Stimulated activated CD4-positive, alpha-beta T cell treated with anti-CD3 and anti-CD28 coated beads, Interleukin-15, amount 100 ng/mL, for 48 hours (primary cell): Measurements from ENCODE around the gene TMEM79.
"Not testable (repeated sequence)": the region's sequence is repeated elsewhere in the genome, so short reads cannot be mapped to it uniquely, and the experiment has no call there.

Source experiments
- DNase-seq, 2 donors: peaks; one replicate each; pipeline ENCODE4 v3.0.0-alpha.2; 2020; ENCODE audit warnings: low read depth in 2 of 2

The TMEM79 gene

DNA sequence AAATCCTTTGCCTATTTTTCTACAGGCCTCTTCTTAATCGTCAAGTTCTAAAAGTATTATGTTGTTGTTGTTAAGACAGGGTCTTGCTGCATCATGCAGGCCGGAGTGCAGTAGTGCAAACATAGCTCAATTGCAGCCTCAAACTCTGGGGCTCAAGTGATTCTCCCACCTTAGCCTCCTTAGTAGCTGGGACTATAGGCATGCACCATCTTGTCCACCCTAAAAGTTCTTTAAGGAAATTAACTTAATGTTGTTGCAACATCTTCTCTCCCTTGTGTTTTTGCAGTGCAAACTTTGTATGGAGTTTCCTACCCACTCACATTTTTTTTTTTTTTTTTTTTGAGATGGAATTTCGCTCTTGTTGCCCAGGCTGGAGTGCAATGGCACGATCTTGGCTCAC is 19.1 kb downstream of the TMEM79 start:
- DNase-seq: no peak

DNA sequence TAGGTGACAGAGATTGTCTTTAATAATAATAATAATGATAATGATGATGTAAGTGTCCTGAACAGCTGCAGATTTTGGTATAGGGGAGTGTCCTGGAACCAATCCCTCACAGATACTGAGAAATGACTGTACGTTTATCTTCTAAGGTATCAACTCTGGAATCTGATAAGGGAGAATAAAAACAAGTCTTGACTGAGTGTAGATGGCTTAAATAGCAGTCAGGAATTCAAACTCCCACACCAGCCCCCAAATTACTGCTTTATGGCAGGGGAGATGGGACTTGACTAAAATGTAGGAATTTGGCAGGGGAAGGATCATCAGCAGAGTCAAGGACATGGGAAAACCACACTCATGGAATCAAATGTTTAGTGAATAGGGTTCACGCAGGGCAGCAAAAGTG is 21.1 kb downstream of the TMEM79 start:
- no peak for DNase-seq

DNA sequence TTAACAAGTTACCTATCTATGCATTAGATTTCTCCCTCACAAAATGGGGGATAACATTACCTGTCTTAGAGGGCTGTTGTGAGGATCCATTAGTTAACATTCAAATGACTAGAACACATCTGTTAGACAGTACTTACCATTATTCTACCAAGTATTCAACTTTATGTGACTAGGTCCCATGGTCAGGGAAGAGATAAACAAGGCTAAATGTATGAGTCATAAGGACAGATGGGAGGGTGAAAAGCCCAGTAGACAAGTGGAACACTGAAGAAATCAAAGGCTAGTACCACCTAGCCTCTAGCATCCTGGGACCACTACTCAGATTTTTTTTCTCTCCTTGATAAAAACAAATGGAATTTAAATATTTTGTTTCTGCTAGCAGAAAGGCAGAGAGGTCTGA is 24.0 kb downstream of the TMEM79 start:
- DNase-seq: no peak

DNA sequence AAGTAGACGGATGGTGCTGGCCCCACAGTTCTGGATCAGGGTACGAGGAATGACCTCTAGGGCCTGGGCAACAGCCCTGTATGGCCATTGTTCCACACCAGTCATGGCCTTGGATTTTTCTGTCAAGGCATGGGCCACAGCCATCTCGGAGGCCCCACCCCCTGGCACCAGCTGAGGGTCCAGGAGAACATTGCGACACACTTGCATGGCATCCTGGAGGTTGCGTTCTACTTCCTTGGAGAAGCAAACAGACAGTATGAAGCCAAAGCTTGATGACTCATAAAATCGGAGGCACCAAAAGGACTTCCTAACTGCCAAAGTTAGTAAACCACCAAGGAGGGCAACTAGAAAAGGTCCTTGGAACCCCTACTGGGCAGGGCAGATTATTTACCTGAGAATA is 26.8 kb downstream of the TMEM79 start:
- DNase-seq: no peak

DNA sequence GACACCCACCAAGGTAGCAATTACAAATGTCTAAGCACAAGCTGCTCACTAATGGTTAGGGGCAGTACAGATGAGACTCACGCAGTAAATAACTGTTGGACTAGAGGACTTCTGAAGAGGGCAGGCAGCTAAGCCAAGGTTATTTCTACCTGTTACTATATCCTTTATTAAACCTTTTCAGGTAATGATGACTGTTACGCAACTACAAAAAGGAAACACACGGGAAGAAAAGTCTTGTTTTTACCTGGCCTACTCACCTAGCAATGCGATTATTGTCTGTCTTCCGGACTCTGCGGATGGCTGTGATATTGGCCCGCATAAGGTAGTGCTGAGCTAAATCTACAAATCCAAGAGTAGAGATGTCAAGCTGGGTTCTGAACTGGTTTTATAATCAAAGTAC is 32.8 kb downstream of the TMEM79 start:
- DNase-seq: no peak

DNA sequence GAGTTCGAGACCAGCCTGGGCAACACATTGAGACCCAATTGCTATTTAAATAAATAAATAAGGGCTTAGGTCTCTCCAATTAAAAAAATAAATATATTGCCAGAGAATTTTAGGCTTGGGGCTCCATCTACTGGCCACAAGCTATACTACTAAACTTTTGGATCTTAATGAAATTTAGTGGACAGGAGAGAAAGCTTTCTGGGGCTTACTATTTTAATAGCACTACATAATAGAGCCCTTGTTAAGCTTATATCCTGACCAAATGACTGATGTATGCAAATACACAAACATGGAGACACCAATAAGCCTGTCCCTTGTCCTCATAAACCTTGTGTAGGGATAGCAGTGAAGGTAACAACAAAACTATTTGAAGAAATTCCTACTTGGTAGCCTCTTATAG is 35.5 kb downstream of the TMEM79 start:
- DNase-seq: no peak

DNA sequence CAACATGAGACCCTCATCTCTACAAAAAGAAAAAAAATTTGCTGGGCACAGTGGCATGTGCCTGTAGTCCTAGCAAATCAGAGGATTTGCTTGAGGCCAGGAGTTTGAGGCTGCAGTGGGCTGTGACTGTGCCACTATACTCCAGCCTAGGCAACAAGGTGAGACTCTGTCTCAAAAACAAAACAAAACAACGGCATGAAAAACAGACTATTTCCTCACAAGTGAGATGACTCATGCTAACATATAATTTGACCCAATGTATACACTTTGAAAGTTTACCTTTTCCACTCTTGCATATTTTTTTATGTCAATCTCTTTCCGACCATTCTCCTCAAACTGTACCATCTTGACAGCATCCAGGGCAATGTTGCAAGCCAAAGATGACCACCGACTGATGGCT is 36.4 kb downstream of the TMEM79 start:
- DNase-seq: no peak

DNA sequence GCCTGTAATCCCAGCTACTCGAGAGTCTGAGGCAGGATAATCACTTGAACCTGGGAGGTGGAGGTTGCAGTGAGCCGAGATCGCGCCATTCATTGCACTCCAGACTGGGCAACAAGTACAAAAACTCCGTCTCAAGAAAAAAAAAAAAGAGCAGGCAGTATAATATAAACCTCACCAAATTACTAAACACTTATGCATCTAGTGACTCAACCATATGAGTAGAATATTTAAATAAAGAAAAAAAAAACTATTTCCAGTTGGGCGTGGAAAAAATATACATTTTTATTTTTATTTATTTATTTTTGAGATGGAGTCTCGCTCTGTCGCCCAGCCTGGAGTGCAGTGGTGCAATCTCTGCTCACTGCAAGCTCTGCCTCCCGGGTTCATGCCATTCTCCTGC is 39.1 kb downstream of the TMEM79 start:
- not testable (repeated sequence) for DNase-seq

DNA sequence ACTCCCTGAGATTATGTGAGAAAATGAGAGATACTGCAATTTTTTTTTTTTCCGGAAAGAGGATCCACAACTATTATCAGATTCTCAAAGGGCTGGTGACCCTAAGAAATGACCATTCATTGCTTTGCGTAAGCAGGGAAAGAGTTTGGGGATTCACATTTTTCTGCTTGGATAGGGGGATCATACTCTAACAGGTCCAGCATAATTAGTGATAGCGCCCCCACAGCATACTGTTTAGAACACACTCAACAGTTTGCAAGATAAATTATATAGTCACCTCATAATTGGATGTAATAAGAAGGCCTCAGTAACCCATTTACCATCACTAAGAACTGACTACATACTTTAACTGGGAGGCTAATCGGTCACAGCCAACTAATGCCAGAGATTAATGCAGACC is 52.1 kb downstream of the TMEM79 start:
- no peak for DNase-seq

DNA sequence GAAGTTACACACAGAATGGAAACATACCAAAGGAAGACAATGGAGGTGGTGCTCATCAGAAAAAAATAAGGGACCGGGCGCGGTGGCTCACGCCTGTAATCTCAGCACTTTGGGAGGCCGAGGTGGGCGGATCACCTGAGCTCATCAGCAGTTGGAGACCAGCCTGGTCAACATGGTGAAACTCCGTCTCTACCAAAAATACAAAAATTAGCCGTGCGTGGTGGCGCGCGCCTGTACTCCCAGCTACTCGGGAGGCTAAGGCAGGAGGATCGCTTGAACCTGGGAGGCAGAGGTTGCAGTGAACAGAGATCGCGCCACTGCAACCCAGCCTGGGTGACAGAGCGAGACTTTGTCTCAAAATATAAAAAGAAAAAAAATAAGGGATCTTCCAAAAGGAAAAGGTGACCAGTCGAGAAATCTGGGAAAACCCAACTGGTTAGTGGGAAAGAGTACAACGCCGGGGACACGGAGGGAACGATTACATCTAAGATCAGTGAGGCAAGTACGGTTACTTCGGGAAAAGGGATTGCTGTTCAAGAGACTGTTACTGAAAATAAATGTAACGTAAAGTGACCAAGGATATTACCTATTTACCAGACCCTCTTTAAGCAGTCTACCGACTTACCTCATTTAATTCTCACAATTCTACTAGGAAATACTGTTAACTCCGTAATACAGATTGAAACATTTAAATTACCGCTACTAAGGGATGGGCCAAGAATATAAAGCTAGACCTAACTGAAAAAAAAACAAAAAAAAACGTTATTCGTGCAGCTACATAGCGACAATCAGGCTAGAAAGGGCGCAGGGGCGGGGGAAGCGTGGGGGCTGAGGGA is 53.1 kb downstream of the TMEM79 start:
- DNase-seq: no peak

DNA sequence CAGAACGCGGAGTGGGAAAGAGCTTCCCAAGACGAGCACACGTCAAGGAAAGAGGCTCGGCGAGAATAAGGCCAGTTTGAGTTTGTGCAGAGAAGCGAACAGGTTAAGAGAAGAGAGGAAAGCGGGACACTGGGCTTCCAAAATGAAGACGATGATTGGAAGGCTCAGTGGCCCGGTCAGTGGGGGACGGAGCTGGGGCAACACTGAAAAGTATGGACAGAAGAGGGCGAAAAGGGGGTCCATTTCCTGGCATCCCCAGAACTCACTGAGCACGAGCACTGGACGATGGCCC is 53.7 kb downstream of the TMEM79 start:
- DNase-seq: no peak

DNA sequence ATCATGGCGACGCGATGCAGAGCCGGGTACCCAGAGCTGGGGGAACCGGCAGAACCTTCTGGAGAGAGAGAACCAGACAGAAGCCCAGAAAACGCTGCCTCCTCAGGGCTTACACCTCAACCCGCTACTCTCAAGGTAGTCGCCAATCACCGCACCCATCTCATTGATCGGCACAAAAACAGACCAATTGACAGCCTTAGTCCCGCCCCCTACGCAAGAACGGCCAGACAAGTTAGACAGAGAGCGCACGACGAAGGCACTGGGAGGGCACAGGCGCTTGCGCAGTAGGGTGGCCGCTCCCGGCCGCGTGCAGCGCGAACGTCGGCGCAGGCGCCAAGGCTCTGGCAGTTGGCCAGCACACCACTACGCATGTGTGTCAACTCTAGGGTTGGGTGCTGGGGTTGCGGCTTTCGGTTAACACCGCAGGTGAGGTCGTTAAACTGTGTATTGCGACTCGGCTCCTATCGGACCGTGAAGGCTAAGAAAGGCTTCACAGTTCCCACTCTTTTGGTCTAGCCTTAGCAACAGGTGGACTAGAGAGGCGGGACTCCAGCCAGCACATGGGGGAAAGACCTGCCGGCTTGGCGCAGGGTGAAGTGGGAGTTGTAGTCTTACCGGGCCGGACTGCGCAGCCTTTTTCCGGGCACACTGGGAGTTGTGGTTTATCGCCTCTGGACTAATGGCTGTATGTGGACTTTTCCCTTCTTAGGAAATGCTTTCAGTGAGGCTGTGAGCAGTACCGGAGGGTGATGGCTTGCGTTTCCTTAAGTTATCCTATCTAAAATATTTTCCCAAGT is 54.3 kb downstream of the TMEM79 start, which contains the start of the genes CCT3 and TSACC:
TSS of gene CCT3 (minus strand) at position 113 of the 797 bp plus-strand sequence. CDS start at position 5, 108 bp downstream.
TSS of gene TSACC (plus strand) at position 347 of the 797 bp plus-strand sequence. CDS start 1,232 bp downstream, outside the sequence.
- peak; percentile 97 to 99 for DNase-seq
